GM23338 (cell line): ENCODE measurements around the gene IGDCC3. TPM values are rescaled to one million over a fixed set of nuclear protein-coding genes. Genes with fewer than 3 reads are reported as not detected.

ENCODE experiments used
- ATAC-seq: fragments of 200-7000 bp; cut with Tn5 transposase; 3 replicates; pipeline ENCODE4 v1.9.1; 2020
- DNase-seq: peaks from one replicate; pipeline ENCODE4 v3.0.0-alpha.2; 2015; ENCODE audit warnings: low spot score
- H2AFZ ChIP-seq: fragments of 200-600 bp; sonication (generic); 2 replicates; pipeline ENCODE4 v1.8.0; 2016; ENCODE audit warnings: antibody characterized with exemption, mild to moderate bottlenecking, moderate library complexity
- H3F3A ChIP-seq: fragments of 200-600 bp; sonication (generic); replicated peaks from 2 replicates; pipeline ENCODE4 v1.8.0; 2017; ENCODE audit warnings: antibody characterized with exemption, mixed run types, low read depth
- H3K27ac ChIP-seq: fragments of 200-600 bp; sonication (generic); 2 replicates; pipeline ENCODE4 v1.6.1; 2016; ENCODE audit warnings: low read depth
- H3K27me3 ChIP-seq: fragments of 200-600 bp; sonication (generic); 2 replicates; pipeline ENCODE4 v1.8.0; 2016; ENCODE audit warnings: mild to moderate bottlenecking, mixed run types, moderate library complexity; ENCODE audit not compliant: insufficient read depth
- H3K36me3 ChIP-seq: fragments of 200-600 bp; sonication (generic); 2 replicates; pipeline ENCODE4 v1.8.0; 2016; ENCODE audit warnings: mild to moderate bottlenecking; ENCODE audit not compliant: insufficient read depth
- H3K4me1 ChIP-seq: fragments of 200-600 bp; sonication (generic); 2 replicates; pipeline ENCODE4 v1.8.0; 2016; ENCODE audit warnings: mild to moderate bottlenecking, moderate library complexity; ENCODE audit not compliant: insufficient read depth
- H3K4me2 ChIP-seq: fragments of 200-600 bp; sonication (generic); 2 replicates; pipeline ENCODE4 v1.7.1; 2017; ENCODE audit warnings: mixed run types
- H3K4me3 ChIP-seq: fragments of 200-600 bp; sonication (generic); 2 replicates; pipeline ENCODE4 v1.6.1; 2016; ENCODE audit warnings: mixed run types
- H3K79me2 ChIP-seq: fragments of 200-600 bp; sonication (generic); replicated peaks from 2 replicates; pipeline ENCODE4 v1.8.0; 2017; ENCODE audit warnings: mild to moderate bottlenecking; ENCODE audit not compliant: insufficient read depth
- H3K9me2 ChIP-seq: fragments of 200-600 bp; sonication (generic); 2 replicates; pipeline ENCODE4 v1.8.0; 2017; ENCODE audit not compliant: insufficient read depth
- H4K20me1 ChIP-seq: fragments of 200-600 bp; sonication (generic); replicated peaks from 2 replicates; pipeline ENCODE4 v1.8.0; 2017; ENCODE audit warnings: mild to moderate bottlenecking; ENCODE audit not compliant: insufficient read depth
- H3K27ac Mint-ChIP-seq: 2 replicates; pipeline ENCODE4 v1.8.0; 2020; ENCODE audit warnings: inconsistent platforms, mild to moderate bottlenecking, moderate library complexity, mixed read lengths
- H3K27me3 Mint-ChIP-seq: 3 replicates; pipeline ENCODE4 v1.8.0; 2022; ENCODE audit warnings: low read depth, mild to moderate bottlenecking, moderate library complexity, mixed read lengths, inconsistent platforms; ENCODE audit not compliant: insufficient read depth, poor library complexity
- H3K36me3 Mint-ChIP-seq: 3 replicates; pipeline ENCODE4 v1.8.0; 2021; ENCODE audit warnings: low read depth, mild to moderate bottlenecking, inconsistent platforms, moderate library complexity, mixed read lengths
- H3K4me1 Mint-ChIP-seq: 3 replicates; pipeline ENCODE4 v1.8.0; 2020; ENCODE audit warnings: mild to moderate bottlenecking, inconsistent platforms, mixed read lengths
- H3K4me3 Mint-ChIP-seq: 3 replicates; pipeline ENCODE4 v1.8.0; 2021; ENCODE audit warnings: moderate library complexity, mild to moderate bottlenecking, inconsistent platforms, mixed read lengths
- H3K9me3 Mint-ChIP-seq: 3 replicates; pipeline ENCODE4 v1.8.0; 2020; ENCODE audit warnings: moderate library complexity, mild to moderate bottlenecking, inconsistent platforms, mixed read lengths
- CREB1 ChIP-seq: fragments of 250-450 bp; sonication (Bioruptor Pico); IDR thresholded peaks from 2 replicates; pipeline ENCODE4 v1.5.0; 2020; ENCODE audit warnings: low read depth, mild to moderate bottlenecking, moderate library complexity
- EZH2 ChIP-seq: fragments of 200-600 bp; sonication (generic); IDR thresholded peaks from one replicate; pipeline ENCODE4 v1.8.0; 2017; ENCODE audit warnings: antibody characterized with exemption, mild to moderate bottlenecking, low read depth; ENCODE audit not compliant: unreplicated experiment
- JUNB ChIP-seq: IDR thresholded peaks from one replicate; pipeline ENCODE4 v1.6.1; 2016; ENCODE audit warnings: antibody characterized with exemption; ENCODE audit not compliant: unreplicated experiment
- ZNF114 ChIP-seq: fragments of 250-450 bp; sonication (Bioruptor Pico); IDR thresholded peaks from 2 replicates; pipeline ENCODE4 v1.5.0; 2020; ENCODE audit warnings: mild to moderate bottlenecking, moderate library complexity
- ZNF331 ChIP-seq: fragments of 250-450 bp; sonication (Bioruptor Pico); IDR thresholded peaks from 2 replicates; pipeline ENCODE4 v1.5.0; 2020; ENCODE audit warnings: low read depth, mild to moderate bottlenecking, moderate library complexity
- polyA plus RNA-seq: library from polyadenylated mRNA; unstranded; fragments of >200 nt; fragmentation: Nextera tagmentation; extraction: Ambion mirVana; gene quantifications from 2 replicates; pipeline ENCODE4 v1.2.1, GENCODE V29; 2016
- total RNA-seq: library from RNA; depleted of rRNA; stranded (reverse); fragments of >200 nt; shearing (Covaris generic); gene quantifications from 2 replicates; pipeline ENCODE4 v1.2.3, GENCODE V29; 2014
- TF ChIP-seq, protein P1 (sequence below), 2 experiments: fragments of 200-600 bp in 1 of 2; sonication (generic) in 1 of 2; conservative IDR thresholded peaks; 2 replicates each; pipeline versions ENCODE4 v1.5.1 to v1.6.1; 2016 to 2017; ENCODE audit warnings: antibody characterized with exemption in 2 of 2, low read depth in 2 of 2, mild to moderate bottlenecking in 2 of 2, moderate library complexity in 1 of 2
- TF ChIP-seq, protein P2 (sequence below): IDR thresholded peaks from one replicate; pipeline ENCODE4 v1.6.1; 2018; ENCODE audit warnings: antibody characterized with exemption; ENCODE audit not compliant: unreplicated experiment

The IGDCC3 gene
- total and polyA plus RNA-seq, 2 experiments from 2014 or later, result 15.3 to 30.7 TPM

DNA sequence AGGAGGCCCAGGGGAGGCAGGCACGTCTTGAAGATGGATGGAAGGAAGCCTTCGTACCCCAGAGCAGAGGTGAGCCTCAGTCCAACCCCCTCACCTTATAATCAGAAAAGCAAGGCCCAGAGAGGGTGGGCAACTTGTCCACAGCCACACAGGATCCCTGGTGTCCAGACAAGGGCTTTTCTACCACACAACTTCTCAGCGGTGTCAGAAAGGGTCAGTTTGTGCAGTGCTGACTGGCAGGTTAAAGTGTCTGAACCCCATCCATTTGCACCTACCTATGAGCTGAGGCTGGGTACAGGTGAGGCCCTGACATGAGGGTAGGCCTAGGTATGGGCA is 8.6 kb downstream of the IGDCC3 start (continued):
- TF ChIP-seq, protein P1, sequence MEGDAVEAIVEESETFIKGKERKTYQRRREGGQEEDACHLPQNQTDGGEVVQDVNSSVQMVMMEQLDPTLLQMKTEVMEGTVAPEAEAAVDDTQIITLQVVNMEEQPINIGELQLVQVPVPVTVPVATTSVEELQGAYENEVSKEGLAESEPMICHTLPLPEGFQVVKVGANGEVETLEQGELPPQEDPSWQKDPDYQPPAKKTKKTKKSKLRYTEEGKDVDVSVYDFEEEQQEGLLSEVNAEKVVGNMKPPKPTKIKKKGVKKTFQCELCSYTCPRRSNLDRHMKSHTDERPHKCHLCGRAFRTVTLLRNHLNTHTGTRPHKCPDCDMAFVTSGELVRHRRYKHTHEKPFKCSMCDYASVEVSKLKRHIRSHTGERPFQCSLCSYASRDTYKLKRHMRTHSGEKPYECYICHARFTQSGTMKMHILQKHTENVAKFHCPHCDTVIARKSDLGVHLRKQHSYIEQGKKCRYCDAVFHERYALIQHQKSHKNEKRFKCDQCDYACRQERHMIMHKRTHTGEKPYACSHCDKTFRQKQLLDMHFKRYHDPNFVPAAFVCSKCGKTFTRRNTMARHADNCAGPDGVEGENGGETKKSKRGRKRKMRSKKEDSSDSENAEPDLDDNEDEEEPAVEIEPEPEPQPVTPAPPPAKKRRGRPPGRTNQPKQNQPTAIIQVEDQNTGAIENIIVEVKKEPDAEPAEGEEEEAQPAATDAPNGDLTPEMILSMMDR (conservative IDR thresholded peaks at IDR 0.05; ENCODE audit: low read depth in 2 of 2), result no peak
- TF ChIP-seq CREB1 (CRISPR knock-in tag) (no peak), ZNF114 (no peak), ZNF331 (no peak), EZH2 (no peak), JUNB (no peak)
- TF ChIP-seq, protein P2, sequence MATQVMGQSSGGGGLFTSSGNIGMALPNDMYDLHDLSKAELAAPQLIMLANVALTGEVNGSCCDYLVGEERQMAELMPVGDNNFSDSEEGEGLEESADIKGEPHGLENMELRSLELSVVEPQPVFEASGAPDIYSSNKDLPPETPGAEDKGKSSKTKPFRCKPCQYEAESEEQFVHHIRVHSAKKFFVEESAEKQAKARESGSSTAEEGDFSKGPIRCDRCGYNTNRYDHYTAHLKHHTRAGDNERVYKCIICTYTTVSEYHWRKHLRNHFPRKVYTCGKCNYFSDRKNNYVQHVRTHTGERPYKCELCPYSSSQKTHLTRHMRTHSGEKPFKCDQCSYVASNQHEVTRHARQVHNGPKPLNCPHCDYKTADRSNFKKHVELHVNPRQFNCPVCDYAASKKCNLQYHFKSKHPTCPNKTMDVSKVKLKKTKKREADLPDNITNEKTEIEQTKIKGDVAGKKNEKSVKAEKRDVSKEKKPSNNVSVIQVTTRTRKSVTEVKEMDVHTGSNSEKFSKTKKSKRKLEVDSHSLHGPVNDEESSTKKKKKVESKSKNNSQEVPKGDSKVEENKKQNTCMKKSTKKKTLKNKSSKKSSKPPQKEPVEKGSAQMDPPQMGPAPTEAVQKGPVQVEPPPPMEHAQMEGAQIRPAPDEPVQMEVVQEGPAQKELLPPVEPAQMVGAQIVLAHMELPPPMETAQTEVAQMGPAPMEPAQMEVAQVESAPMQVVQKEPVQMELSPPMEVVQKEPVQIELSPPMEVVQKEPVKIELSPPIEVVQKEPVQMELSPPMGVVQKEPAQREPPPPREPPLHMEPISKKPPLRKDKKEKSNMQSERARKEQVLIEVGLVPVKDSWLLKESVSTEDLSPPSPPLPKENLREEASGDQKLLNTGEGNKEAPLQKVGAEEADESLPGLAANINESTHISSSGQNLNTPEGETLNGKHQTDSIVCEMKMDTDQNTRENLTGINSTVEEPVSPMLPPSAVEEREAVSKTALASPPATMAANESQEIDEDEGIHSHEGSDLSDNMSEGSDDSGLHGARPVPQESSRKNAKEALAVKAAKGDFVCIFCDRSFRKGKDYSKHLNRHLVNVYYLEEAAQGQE, result no peak

DNA sequence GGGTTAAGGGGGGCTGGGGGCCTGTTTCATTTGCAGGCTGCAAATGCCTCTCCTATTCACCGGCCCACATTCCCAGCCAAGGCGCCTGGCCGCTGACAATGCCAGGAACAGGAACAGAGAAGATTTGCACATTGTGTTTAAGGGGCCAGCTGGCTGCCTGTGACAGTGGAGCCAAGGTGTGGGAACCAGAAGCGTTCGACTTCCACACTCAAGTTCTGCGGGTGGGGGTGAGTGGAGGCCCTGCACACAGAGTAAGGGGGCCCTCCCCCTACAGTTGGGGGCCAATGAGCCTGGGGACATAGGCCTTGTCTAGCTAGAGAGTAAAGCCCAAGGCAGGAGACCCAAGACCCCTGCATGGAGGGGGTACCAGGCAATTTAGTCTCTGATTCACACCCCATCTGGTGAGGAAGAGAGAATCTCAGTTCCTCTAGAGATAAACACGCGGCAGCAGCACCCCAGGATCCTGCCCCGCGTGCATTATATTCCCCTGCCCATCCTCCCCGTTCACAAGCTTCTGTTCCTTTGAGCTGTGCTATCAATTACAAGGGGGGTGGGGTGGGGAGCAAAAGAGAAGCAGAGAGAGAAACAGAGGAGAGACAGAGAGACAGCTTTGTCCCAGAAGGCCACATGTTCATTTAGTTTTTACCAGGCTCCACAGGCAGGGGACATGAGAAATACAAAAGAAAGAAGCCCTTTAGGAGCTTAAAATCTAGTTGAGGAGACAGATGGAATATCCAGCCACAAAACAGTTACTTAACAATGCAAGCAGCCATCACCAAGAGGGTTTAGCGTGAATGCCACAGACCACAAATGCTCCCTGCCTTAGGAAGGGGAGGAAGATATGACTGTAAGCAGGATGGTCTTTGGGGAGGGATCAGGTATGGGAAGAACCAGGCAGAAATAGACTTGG is 9.2 kb downstream of the IGDCC3 start:
- Mint-ChIP-seq H3K36me3 (peaks cover 28% of the 10 kb centered on the region), H3K9me3 (no peaks in the 10 kb centered on the region), H3K27me3 (peaks cover 28% of the 10 kb centered on the region), H3K4me3 (peak overlapping the region; percentile 39), H3K27ac (peak overlapping the region; percentile 71), H3K4me1 (peaks cover 74% of the 10 kb centered on the region)
- peak overlapping the region; percentile 74 for H3K4me2 ChIP-seq
- H3K9me2 ChIP-seq, result no peaks in the 10 kb centered on the region
- H2AFZ ChIP-seq, result peak overlapping the region; percentile 38; the same call in 1 of the 2 replicates
- H3K27ac ChIP-seq, result peak overlapping the region; percentile 95
- ATAC-seq, result peak; percentile 69
- peaks cover 12% of the 10 kb centered on the region; the same call in 1 of the 2 replicates for H3K79me2 ChIP-seq
- H3F3A ChIP-seq, result peaks cover 33% of the 10 kb centered on the region; the same call in 1 of the 2 replicates
- no peaks in the 10 kb centered on the region for H3K27me3 ChIP-seq
- peak overlapping the region; percentile 35 for H3K4me3 ChIP-seq
- H3K36me3 ChIP-seq, result no peaks in the 10 kb centered on the region
- peaks cover 75% of the 10 kb centered on the region for H3K4me1 ChIP-seq
- TF ChIP-seq ZNF331 (no peak), EZH2 (no peak)
- TF ChIP-seq, protein P1 (conservative IDR thresholded peaks at IDR 0.05; ENCODE audit: low read depth in 2 of 2), result no peak
- DNase-seq, result peak; percentile 80
- no peaks in the 10 kb centered on the region for H4K20me1 ChIP-seq
